ENCODE results near the gene LRMDA.
"Not testable (repeated sequence)": the region's sequence is repeated elsewhere in the genome, so short reads cannot be mapped to it uniquely, and the experiment has no call there.

The LRMDA gene

GRCh38 chr10:76119515-76119914 lies 688.1 kb downstream of the LRMDA start:
- DNase-seq (ENCODE audit: low read depth in 2 of 2): no peak

GRCh38 chr10:76122056-76122455 lies 690.6 kb downstream of the LRMDA start:
- no peak for DNase-seq (ENCODE audit: low read depth in 2 of 2)

- no peak for DNase-seq (ENCODE audit: low read depth in 2 of 2)
Observed at GRCh38 chr10:76124280-76124679, 692.9 kb downstream of the LRMDA start.

- no peak for DNase-seq (ENCODE audit: low read depth in 2 of 2)
Observed at GRCh38 chr10:76125900-76126299, 694.5 kb downstream of the LRMDA start.

GRCh38 chr10:76126607-76127527 lies 695.4 kb downstream of the LRMDA start:
- DNase-seq (ENCODE audit: low read depth in 2 of 2): no peak

GRCh38 chr10:76127984-76128589 lies 696.7 kb downstream of the LRMDA start:
- DNase-seq (ENCODE audit: low read depth in 2 of 2): no peak

GRCh38 chr10:76129213-76129612 lies 697.8 kb downstream of the LRMDA start:
- DNase-seq (ENCODE audit: low read depth in 2 of 2): no peak

GRCh38 chr10:76130892-76131291 lies 699.5 kb downstream of the LRMDA start:
- no peak for DNase-seq (ENCODE audit: low read depth in 2 of 2)

GRCh38 chr10:76133597-76134255 lies 702.3 kb downstream of the LRMDA start:
- no peak for DNase-seq (ENCODE audit: low read depth in 2 of 2)

GRCh38 chr10:76136961-76137360 lies 705.5 kb downstream of the LRMDA start:
- DNase-seq (ENCODE audit: low read depth in 2 of 2): no peak

GRCh38 chr10:76138286-76138685 lies 706.9 kb downstream of the LRMDA start:
- no peak for DNase-seq (ENCODE audit: low read depth in 2 of 2)

GRCh38 chr10:76138906-76139305 lies 707.5 kb downstream of the LRMDA start:
- no peak for DNase-seq (ENCODE audit: low read depth in 2 of 2)

- DNase-seq (ENCODE audit: low read depth in 2 of 2): no peak
Observed at GRCh38 chr10:76139431-76139830, 708.0 kb downstream of the LRMDA start.

GRCh38 chr10:76141376-76141775 lies 710.0 kb downstream of the LRMDA start:
- DNase-seq (ENCODE audit: low read depth in 2 of 2): no peak

- not testable (repeated sequence) for DNase-seq (ENCODE audit: low read depth in 2 of 2)
Observed at GRCh38 chr10:76148217-76148616, 716.8 kb downstream of the LRMDA start.

- DNase-seq (ENCODE audit: low read depth in 2 of 2): no peak
Observed at GRCh38 chr10:76149182-76149581, 717.8 kb downstream of the LRMDA start.

GRCh38 chr10:76149602-76150138 lies 718.2 kb downstream of the LRMDA start:
- DNase-seq (ENCODE audit: low read depth in 2 of 2): no peak

- no peak for DNase-seq (ENCODE audit: low read depth in 2 of 2)
Observed at GRCh38 chr10:76150139-76150875, 718.9 kb downstream of the LRMDA start.

- no peak for DNase-seq (ENCODE audit: low read depth in 2 of 2)
Observed at GRCh38 chr10:76150876-76151288, 719.5 kb downstream of the LRMDA start.

- DNase-seq (ENCODE audit: low read depth in 2 of 2): no peak
Observed at GRCh38 chr10:76152186-76152585, 720.8 kb downstream of the LRMDA start.

GRCh38 chr10:76155961-76156360 lies 724.5 kb downstream of the LRMDA start:
- DNase-seq (ENCODE audit: low read depth in 2 of 2): no peak

All from stimulated activated CD4-positive, alpha-beta T cell treated with anti-CD3 and anti-CD28 coated beads, Interleukin-4, amount 100 ng/mL, for 48 hours (primary cell).